ENCODE data around the gene WRAP73. TPM values are rescaled to one million over a fixed set of nuclear protein-coding genes. Genes with fewer than 3 reads are reported as not detected.

Gene WRAP73
- total and polyA plus RNA-seq, 12 donors, result 5.1 to 29.6 (median 18.1) TPM

DNA sequence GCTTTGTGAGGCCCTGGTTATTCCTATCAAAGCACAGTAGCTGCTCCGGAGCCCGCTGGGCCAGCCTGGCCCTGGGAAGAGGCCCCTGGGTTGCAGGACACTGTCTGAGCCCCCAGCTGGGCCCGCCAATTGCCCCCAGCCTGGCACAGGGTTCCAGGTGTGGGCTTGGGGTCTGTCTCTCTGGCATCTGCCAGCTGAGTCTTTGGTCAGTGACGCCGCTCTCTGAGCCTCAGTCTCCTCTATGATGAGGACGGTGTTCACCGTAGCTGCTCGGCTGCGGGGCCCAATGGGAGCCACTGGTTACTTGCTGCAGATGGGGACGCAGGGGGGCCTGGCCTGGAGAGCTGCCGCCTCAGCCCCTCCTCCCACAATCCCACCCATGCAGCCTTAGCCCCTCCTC lies 43.4 kb upstream of the WRAP73 start:
- intact Hi-C loops (cut with DNase I), result no loop called here
- H3K27me3 ChIP-seq, result no peaks in the 10 kb centered on the region
- H3K4me1 ChIP-seq (replicated peaks in 1 of 2), result no peaks in the 10 kb centered on the region
- TF ChIP-seq POLR2A (IDR thresholded peaks at IDR 0.05), result no peak
- TF ChIP-seq, protein P1, sequence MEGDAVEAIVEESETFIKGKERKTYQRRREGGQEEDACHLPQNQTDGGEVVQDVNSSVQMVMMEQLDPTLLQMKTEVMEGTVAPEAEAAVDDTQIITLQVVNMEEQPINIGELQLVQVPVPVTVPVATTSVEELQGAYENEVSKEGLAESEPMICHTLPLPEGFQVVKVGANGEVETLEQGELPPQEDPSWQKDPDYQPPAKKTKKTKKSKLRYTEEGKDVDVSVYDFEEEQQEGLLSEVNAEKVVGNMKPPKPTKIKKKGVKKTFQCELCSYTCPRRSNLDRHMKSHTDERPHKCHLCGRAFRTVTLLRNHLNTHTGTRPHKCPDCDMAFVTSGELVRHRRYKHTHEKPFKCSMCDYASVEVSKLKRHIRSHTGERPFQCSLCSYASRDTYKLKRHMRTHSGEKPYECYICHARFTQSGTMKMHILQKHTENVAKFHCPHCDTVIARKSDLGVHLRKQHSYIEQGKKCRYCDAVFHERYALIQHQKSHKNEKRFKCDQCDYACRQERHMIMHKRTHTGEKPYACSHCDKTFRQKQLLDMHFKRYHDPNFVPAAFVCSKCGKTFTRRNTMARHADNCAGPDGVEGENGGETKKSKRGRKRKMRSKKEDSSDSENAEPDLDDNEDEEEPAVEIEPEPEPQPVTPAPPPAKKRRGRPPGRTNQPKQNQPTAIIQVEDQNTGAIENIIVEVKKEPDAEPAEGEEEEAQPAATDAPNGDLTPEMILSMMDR (IDR thresholded peaks at IDR 0.05), result no peak
- H3K9me3 ChIP-seq (replicated peaks in 1 of 3), result no peaks in the 10 kb centered on the region
- no peak overlapping the region for H3K4me3 ChIP-seq
- no peak overlapping the region for H3K27ac ChIP-seq
- 40 to 90% (median 86%) methylated on average over 1 to 11 of the region's 11 CpGs for WGBS, 4 donors
- no peaks in the 10 kb centered on the region for H3K36me3 ChIP-seq (replicated peaks in 1 of 2)
- no peak for DNase-seq

DNA sequence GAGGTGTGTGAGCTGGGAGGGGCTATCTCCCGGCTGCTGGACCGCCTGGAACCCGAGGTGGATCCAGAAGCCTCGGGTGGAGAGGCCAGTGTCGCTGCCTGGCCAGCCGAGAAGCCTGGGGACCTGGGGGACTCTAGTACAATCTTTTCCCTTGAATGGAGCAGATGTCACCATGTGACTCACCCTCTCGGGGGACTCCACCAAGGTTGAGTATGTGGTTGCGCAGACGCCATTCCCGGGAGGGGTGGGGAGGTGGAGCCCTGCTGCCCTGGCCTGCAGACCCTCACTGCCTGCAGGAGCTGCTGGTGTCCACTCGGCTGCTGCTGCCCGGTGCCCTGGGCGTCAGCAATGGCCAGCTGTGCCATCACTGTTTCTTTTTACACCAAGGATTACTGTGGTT lies 42.7 kb upstream of the WRAP73 start:
- 70 to 89% (median 76%) methylated on average over 3 to 13 of the region's 13 CpGs for WGBS, 4 donors
- Histone ChIP-seq H3K36me3 (replicated peaks in 1 of 2) (no peaks in the 10 kb centered on the region), H3K4me3 (no peak overlapping the region), H3K9me3 (replicated peaks in 1 of 3) (no peaks in the 10 kb centered on the region), H3K4me1 (replicated peaks in 1 of 2) (no peaks in the 10 kb centered on the region), H3K27me3 (no peaks in the 10 kb centered on the region), H3K27ac (no peak overlapping the region)
- intact Hi-C loops (cut with DNase I), result no loop called here
- TF ChIP-seq POLR2A (IDR thresholded peaks at IDR 0.05), result no peak
- TF ChIP-seq, protein P1 (IDR thresholded peaks at IDR 0.05), result no peak
- no peak for DNase-seq

DNA sequence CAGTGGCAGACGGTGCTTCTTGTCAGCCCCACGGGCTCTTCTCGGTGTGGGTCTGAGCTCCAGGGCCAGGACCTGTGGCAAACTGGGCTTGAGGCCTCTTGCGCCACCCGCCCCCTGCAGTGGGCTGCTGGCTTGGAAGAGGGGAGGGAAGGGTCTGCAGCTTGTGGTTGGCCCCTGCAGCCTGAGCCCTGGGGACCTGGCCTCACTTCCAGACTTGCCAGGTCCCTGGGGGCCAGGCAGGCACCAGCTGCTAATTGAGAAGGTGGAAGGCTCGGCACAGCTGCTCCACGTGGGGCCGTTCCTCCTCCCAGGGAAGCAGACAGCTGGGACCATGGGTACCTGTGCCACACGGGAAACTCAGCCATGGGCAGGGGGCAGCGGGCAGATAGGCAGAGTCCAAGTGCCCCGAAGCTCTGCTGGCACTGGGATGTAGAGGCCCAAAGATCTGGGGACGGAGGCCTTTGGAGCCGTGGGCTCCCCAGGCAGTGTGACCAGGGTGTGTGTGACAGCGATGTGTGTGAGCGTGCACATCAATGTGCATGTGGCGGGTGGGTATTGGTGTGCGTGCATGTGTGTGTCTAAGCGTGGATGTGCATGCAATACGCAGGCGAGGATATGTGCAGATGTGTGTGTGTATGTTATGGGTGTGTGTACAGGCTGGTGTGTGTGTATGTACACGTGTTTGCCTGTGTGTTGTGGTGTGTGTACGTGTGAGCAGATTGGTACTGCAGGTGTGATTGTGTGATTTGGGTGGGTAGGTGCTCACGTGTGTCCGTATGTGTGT lies 41.7 kb upstream of the WRAP73 start:
- Histone ChIP-seq H3K9me3 (replicated peaks in 1 of 3) (no peaks in the 10 kb centered on the region), H3K27me3 (no peaks in the 10 kb centered on the region), H3K36me3 (replicated peaks in 1 of 2) (no peaks in the 10 kb centered on the region), H3K27ac (no peak overlapping the region), H3K4me1 (replicated peaks in 1 of 2) (no peaks in the 10 kb centered on the region), H3K4me3 (no peak overlapping the region)
- intact Hi-C loops (cut with DNase I), result no loop called here
- no peak for TF ChIP-seq POLR2A (IDR thresholded peaks at IDR 0.05)
- TF ChIP-seq, protein P1 (IDR thresholded peaks at IDR 0.05), result no peak
- WGBS, 4 donors, result 84 to 91% (median 86%) methylated on average over 18 to 24 of the region's 24 CpGs
- no peak for DNase-seq

DNA sequence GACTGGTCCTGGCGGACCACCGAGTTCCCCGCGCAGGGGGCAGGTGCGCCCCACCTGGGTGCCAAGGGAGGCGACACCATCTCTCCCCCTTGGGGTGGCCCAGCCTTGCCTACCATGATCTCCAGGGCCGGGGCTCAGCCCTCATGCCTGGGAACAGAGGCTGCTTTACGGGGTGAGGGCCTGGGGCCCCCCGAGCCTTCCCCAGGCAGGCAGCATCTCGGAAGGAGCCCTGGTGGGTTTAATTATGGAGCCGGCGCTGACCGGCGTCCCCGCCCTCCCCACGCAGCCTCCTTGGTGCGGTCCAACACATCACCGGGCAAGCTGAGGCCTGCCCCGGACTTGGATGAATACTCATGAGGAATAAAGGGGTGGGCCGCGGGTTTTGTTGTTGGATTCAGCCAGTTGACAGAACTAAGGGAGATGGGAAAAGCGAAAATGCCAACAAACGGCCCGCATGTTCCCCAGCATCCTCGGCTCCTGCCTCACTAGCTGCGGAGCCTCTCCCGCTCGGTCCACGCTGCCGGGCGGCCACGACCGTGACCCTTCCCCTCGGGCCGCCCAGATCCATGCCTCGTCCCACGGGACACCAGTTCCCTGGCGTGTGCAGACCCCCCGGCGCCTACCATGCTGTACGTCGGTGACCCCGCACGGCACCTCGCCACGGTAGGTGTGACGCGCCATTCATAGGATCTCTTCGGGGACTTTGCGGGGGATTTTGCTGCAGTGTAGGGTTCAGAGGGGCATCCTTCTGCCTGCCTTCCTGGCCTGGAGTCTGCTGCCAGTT lies 40.6 kb upstream of the WRAP73 start:
- Histone ChIP-seq H3K4me3 (no peak overlapping the region), H3K27me3 (no peaks in the 10 kb centered on the region), H3K36me3 (replicated peaks in 1 of 2) (no peaks in the 10 kb centered on the region), H3K9me3 (replicated peaks in 1 of 3) (no peaks in the 10 kb centered on the region), H3K4me1 (replicated peaks in 1 of 2) (no peaks in the 10 kb centered on the region), H3K27ac (no peak overlapping the region)
- 92 to 96% (median 94%) methylated on average over 34 to 50 of the region's 50 CpGs for WGBS, 4 donors
- TF ChIP-seq POLR2A (IDR thresholded peaks at IDR 0.05), result no peak
- TF ChIP-seq, protein P1 (IDR thresholded peaks at IDR 0.05), result no peak
- DNase-seq, result no peak
- intact Hi-C loops (cut with DNase I), result no loop called here

Measured in adrenal gland (tissue), 12 donors.